ENCODE results near the gene CCDC127.

The CCDC127 gene

DNA sequence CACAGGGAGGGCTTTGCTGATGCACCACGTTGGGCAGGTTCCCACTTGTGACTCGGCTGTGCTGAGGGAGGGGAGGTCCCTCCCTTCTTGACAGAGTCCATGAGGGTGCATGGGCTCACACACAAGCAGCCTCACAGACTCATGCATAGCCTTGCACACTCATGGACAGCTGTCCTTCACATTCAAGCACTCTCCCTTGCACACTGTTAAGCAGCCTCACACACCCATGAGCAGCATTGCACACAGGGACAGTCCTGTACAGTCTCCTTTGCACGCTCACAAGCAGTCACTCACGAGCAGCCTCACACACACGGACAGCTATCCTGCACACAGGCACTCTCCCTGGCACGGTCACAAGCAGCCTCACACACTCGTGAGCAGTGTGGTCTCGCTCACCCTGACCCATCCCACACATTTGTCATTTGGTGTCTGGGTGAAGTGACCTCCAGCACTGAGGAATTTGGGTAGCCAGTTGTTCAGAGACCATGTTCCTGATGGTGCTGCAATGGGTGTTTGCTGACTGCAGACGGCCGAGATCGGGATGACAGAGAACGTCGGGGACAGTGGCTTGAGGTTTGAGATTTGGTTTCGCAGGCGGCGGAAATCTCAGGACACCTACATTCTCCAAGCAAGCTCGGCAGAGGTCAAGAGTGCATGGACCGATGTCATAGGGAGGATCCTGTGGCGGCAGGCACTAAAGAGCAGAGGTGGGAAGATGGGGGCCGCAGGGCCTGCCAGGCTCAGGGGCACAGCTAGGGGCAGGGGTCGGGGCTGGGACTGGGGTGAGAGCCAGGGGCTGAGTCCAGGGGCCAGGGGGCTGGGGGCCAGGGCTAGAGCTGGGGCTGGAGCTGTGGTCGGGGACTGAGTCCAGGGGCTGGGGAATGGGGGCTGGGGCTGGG lies 44.3 kb downstream of the CCDC127 start:
- H3K9me3 ChIP-seq (ENCODE audit: control insufficient read depth, insufficient read depth, low read length): no peaks in the 10 kb centered on the region
- H3K27me3 ChIP-seq (ENCODE audit: control insufficient read depth, insufficient read depth, low read length): no peaks in the 10 kb centered on the region
- H3K4me1 ChIP-seq (ENCODE audit: control insufficient read depth, insufficient read depth, low read length): no peaks in the 10 kb centered on the region
- peaks cover 14% of the 10 kb centered on the region for H3K36me3 ChIP-seq (ENCODE audit: control insufficient read depth, insufficient read depth, low read length)
- H3K9ac ChIP-seq (ENCODE audit: low read depth, low read length): no peak overlapping the region
- no peak overlapping the region for H3K4me3 ChIP-seq (ENCODE audit: low read depth, low read length)

DNA sequence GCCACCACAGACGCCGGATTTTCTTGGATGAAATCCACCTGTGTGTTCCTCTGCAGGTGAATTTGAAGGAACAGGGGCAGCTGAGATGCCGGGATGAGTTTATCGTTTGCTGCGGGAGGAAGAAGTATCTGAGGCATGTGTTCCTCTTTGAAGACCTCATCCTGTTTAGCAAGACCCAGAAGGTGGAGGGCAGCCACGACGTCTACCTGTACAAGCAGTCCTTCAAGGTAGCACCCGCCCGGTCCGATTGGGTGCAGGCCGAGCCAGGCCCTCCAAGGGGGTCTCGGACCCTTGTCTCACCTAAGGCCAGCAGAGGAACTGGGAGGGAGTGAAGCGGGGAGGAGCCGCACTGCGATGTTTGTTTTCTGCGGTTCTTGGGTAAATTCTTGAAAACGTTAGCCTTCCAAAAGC lies 45.1 kb downstream of the CCDC127 start:
- Histone ChIP-seq H3K27me3 (ENCODE audit: control insufficient read depth, insufficient read depth, low read length) (no peaks in the 10 kb centered on the region), H3K4me3 (ENCODE audit: low read depth, low read length) (no peak overlapping the region), H3K36me3 (ENCODE audit: control insufficient read depth, insufficient read depth, low read length) (peaks cover 14% of the 10 kb centered on the region), H3K9ac (ENCODE audit: low read depth, low read length) (no peak overlapping the region), H3K9me3 (ENCODE audit: control insufficient read depth, insufficient read depth, low read length) (no peaks in the 10 kb centered on the region), H3K4me1 (ENCODE audit: control insufficient read depth, insufficient read depth, low read length) (no peaks in the 10 kb centered on the region)

DNA sequence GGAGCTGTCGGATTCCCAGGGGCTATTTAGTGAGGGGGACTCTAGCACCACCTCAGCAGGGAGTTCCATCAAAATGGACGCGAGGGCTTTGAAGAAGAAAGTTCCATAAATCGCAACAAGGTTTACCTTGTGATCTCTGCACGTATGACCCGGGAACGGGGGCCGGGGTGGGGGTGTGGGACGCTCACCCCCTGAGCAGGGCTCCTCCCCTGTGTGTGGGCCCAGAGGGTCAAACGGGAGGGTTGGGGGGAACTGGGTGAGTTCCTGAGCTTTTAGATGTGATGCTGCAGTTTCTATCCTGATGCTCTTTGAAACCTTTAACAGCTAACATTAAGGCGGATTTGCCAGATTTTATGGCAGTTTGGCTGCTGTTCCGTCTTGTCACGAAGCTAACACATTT lies 45.5 kb downstream of the CCDC127 start:
- Histone ChIP-seq H3K9ac (ENCODE audit: low read depth, low read length) (no peak overlapping the region), H3K9me3 (ENCODE audit: control insufficient read depth, insufficient read depth, low read length) (no peaks in the 10 kb centered on the region), H3K4me1 (ENCODE audit: control insufficient read depth, insufficient read depth, low read length) (no peaks in the 10 kb centered on the region), H3K27me3 (ENCODE audit: control insufficient read depth, insufficient read depth, low read length) (no peaks in the 10 kb centered on the region), H3K4me3 (ENCODE audit: low read depth, low read length) (no peak overlapping the region), H3K36me3 (ENCODE audit: control insufficient read depth, insufficient read depth, low read length) (peaks cover 14% of the 10 kb centered on the region)

DNA sequence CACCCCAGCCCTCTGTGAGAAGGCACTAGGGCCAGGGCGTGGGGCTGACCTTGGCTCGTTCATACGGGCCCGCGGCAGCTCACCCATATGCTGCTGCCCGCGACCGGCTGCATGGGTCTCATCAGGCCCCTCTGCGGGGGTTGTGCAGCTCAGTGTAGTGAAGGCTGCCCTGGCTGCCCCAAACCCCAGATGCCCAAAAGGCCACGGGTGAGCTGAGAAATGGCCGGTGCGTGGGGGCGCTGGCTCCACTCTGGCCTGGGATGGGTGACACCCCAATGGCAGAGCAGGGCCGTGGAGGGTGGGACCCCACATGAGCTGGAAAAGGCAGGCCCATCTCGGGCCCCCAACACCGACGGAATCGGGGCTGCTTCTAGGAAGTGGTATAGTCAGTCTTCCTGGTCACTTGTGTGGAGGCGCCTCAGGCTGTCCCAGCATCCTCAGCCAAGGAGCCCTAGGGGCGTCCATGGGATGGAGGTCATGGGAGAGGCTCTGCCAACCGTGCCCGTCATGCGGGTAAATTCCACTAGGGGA lies 46.1 kb downstream of the CCDC127 start:
- H3K4me3 ChIP-seq (ENCODE audit: low read depth, low read length): no peak overlapping the region
- no peaks in the 10 kb centered on the region for H3K27me3 ChIP-seq (ENCODE audit: control insufficient read depth, insufficient read depth, low read length)
- no peak overlapping the region for H3K9ac ChIP-seq (ENCODE audit: low read depth, low read length)
- H3K4me1 ChIP-seq (ENCODE audit: control insufficient read depth, insufficient read depth, low read length): no peaks in the 10 kb centered on the region
- peaks cover 14% of the 10 kb centered on the region for H3K36me3 ChIP-seq (ENCODE audit: control insufficient read depth, insufficient read depth, low read length)
- H3K9me3 ChIP-seq (ENCODE audit: control insufficient read depth, insufficient read depth, low read length): no peaks in the 10 kb centered on the region

DNA sequence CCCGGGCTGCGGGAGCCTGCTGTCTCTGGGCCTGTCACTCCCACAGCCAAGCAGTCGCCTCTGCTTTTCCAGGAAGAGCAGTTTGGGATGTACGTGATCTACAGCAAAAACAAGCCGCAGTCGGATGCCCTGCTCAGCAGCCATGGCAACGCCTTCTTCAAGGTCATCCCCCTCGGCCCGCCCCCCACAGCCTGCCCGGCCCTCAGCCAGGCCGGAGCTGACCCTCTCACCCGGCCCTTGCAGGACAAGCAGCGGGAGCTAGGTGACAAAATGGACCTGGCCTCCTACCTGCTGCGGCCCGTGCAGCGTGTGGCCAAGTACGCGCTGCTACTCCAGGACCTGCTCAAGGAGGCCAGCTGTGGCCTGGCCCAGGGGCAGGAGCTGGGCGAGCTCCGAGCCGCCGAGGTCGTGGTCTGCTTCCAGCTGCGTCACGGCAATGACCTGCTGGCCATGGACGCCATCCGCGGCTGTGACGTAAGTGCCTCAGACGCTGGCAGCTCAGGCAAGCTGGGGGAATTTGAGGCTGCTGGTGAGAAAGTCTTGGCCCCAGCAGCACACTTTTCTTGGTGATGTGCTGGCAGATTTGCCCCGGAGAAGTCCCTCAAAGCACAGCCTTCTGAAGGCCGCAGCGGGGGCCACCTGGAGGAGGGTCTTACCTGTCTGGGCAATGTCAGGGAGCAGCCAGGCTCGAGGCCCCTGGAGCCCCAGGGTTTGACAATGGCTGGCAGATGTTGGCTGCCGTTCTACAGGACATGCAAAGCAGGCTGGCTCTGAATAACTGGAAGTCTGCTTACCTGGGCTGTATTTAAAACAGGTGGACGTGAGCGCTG lies 46.8 kb downstream of the CCDC127 start:
- no peaks in the 10 kb centered on the region for H3K9me3 ChIP-seq (ENCODE audit: control insufficient read depth, insufficient read depth, low read length)
- H3K9ac ChIP-seq (ENCODE audit: low read depth, low read length): no peak overlapping the region
- H3K4me3 ChIP-seq (ENCODE audit: low read depth, low read length): no peak overlapping the region
- no peaks in the 10 kb centered on the region for H3K4me1 ChIP-seq (ENCODE audit: control insufficient read depth, insufficient read depth, low read length)
- H3K27me3 ChIP-seq (ENCODE audit: control insufficient read depth, insufficient read depth, low read length): no peaks in the 10 kb centered on the region
- H3K36me3 ChIP-seq (ENCODE audit: control insufficient read depth, insufficient read depth, low read length): peaks cover 14% of the 10 kb centered on the region

DNA sequence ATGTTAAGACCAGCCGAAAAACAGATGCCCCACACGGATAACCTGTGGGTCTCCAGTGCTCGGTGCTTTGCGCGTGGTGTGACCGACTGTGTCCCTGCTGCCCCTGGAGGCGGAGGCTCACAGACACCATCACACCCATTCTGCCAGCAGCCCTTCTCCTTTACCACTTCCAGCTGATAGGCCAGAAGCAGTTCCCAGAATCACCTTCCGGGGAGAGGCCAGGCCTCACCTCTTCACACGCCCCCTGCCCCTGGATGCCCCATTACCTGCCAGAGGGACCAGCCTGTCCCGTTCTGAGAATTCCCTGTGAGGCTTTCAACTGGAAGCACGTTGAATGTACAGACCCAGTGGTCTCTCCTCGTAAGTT lies 48.2 kb downstream of the CCDC127 start:
- Histone ChIP-seq H3K9me3 (ENCODE audit: control insufficient read depth, insufficient read depth, low read length) (no peaks in the 10 kb centered on the region), H3K4me1 (ENCODE audit: control insufficient read depth, insufficient read depth, low read length) (no peaks in the 10 kb centered on the region), H3K4me3 (ENCODE audit: low read depth, low read length) (no peak overlapping the region), H3K27me3 (ENCODE audit: control insufficient read depth, insufficient read depth, low read length) (no peaks in the 10 kb centered on the region), H3K36me3 (ENCODE audit: control insufficient read depth, insufficient read depth, low read length) (peaks cover 14% of the 10 kb centered on the region), H3K9ac (ENCODE audit: low read depth, low read length) (no peak overlapping the region)

DNA sequence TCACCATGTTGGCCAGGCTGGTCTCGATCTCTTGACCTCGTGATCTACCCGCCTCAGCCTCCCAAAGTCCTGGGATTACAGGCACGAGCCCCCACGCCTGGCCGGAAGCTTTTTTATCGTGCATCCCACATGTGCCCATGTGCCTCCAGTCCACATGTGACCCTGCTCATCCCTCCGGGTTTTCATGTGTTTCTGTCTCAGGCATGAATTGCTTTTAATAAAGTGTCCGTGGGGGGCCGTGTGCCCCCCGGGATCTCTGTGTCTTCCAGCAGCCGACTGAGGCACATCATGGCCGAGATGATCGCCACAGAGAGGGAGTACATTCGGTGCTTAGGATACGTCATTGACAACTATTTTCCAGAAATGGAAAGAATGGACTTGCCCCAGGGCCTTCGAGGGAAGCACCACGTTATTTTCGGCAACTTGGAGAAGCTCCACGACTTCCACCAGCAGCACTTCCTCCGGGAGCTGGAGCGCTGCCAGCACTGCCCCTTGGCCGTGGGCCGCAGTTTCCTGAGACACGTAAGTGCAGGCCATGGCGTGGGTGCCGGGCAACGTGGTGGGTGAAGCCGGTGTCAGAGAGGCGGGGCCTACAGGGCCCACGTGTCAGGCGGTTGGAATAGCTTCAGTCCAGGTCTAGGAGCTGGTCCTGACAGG lies 48.8 kb downstream of the CCDC127 start:
- Histone ChIP-seq H3K9me3 (ENCODE audit: control insufficient read depth, insufficient read depth, low read length) (no peaks in the 10 kb centered on the region), H3K9ac (ENCODE audit: low read depth, low read length) (no peak overlapping the region), H3K27me3 (ENCODE audit: control insufficient read depth, insufficient read depth, low read length) (no peaks in the 10 kb centered on the region), H3K4me3 (ENCODE audit: low read depth, low read length) (no peak overlapping the region), H3K36me3 (ENCODE audit: control insufficient read depth, insufficient read depth, low read length) (peaks cover 14% of the 10 kb centered on the region), H3K4me1 (ENCODE audit: control insufficient read depth, insufficient read depth, low read length) (no peaks in the 10 kb centered on the region)

DNA sequence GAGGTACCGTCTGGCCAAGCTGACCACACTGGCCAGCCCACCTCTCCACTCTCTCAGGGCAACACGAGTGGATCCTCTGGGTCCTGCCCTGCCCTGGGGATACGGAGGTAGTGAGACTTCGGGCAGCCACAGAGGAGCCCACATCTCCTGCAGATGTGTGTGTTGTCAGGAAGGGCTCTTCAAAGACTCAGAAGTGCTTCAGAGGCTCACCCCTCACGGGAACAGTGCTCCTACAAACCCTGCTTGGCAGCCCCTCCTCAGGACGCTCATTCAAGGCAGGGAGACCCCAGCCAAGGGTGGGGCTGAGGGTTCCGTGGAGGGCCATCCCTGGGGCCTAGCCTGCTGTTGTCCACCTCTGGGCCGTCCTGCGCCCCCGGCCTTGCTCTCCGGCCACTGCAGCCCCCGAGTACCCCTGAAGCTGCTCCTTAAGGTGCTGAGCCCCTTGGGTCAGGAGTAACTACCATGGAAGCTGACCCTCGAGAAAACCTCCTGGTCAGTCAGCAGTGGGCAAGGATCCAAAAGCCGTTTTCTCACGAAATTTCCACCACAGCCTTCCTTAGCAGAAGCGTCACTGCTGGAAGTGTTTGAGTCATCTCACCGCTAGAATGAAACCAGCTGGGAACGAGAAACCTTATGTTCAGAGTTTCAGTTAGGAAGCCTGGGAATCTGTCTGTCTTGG lies 49.8 kb downstream of the CCDC127 start:
- H3K4me1 ChIP-seq (ENCODE audit: control insufficient read depth, insufficient read depth, low read length): no peaks in the 10 kb centered on the region
- no peaks in the 10 kb centered on the region for H3K9me3 ChIP-seq (ENCODE audit: control insufficient read depth, insufficient read depth, low read length)
- no peak overlapping the region for H3K4me3 ChIP-seq (ENCODE audit: low read depth, low read length)
- H3K9ac ChIP-seq (ENCODE audit: low read depth, low read length): no peak overlapping the region
- H3K36me3 ChIP-seq (ENCODE audit: control insufficient read depth, insufficient read depth, low read length): peaks cover 11% of the 10 kb centered on the region
- H3K27me3 ChIP-seq (ENCODE audit: control insufficient read depth, insufficient read depth, low read length): no peaks in the 10 kb centered on the region

DNA sequence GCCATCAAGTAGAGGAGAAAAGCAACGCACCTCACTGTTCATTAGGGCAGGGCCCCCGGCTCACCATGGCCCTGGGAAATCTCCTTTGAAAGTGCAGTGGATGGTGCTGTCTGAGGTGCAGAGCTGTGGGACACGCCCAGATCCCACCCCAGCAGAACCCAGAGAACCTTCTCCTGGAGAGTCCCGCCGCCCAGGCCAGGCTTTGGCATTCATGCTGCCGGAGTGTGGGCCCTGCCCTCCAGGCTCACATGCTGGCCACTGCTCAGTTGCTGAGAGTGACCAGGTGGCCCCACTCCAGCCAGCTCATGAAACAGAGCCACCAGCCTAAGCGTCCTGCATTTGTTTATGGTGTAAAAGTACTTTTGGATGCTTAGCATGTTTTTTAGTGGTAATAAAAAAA lies 50.4 kb downstream of the CCDC127 start:
- Histone ChIP-seq H3K27me3 (ENCODE audit: control insufficient read depth, insufficient read depth, low read length) (no peaks in the 10 kb centered on the region), H3K4me1 (ENCODE audit: control insufficient read depth, insufficient read depth, low read length) (no peaks in the 10 kb centered on the region), H3K9me3 (ENCODE audit: control insufficient read depth, insufficient read depth, low read length) (no peaks in the 10 kb centered on the region), H3K4me3 (ENCODE audit: low read depth, low read length) (no peak overlapping the region), H3K9ac (ENCODE audit: low read depth, low read length) (no peak overlapping the region), H3K36me3 (ENCODE audit: control insufficient read depth, insufficient read depth, low read length) (peaks cover 11% of the 10 kb centered on the region)

DNA sequence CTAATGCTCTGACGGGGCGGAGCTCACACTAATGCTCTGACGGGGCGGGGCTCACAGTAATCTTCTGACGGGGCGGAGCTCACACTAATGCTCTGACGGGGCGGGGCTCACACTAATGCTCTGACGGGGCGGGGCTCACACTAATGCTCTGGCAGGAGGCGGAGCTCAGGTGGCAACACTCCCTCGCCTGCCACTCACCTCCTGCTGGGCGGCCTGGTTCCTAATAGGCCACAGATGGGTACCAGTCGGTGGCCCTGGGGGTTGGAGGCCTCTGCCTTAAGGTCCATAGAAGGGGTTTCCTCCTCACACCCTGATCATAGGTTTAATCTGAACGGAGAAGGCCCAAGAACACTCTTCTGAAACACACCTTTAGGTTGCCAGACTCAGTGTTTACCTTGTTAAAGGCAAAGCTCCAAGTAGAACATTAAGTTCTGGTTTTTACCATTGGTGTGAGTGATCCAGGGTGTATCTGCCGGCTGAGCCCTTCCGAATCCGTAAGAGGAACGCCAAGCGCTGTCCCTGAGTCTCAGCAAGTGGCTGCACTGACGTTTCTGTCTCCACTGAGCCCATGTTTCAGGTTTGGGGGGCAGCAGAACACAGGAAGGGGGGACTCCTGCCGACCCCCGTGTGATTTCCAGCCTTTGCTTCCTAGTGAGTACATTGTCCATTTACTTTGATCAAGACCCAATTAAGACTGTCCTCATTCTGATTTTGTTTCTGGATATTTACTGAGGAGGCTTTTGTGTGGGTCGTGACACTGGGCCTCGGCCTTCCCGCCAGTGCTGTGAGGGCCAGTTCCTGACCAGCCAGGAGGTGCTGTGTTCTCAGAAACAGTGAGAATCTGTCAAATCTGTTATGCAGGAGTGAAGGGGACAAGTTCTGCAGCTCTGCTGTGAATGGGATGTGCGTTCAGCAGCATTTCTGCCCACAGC lies 51.2 kb downstream of the CCDC127 start:
- Histone ChIP-seq H3K36me3 (ENCODE audit: control insufficient read depth, insufficient read depth, low read length) (peaks cover 13% of the 10 kb centered on the region), H3K9me3 (ENCODE audit: control insufficient read depth, insufficient read depth, low read length) (no peaks in the 10 kb centered on the region), H3K9ac (ENCODE audit: low read depth, low read length) (no peak overlapping the region), H3K27me3 (ENCODE audit: control insufficient read depth, insufficient read depth, low read length) (no peaks in the 10 kb centered on the region), H3K4me3 (ENCODE audit: low read depth, low read length) (no peak overlapping the region), H3K4me1 (ENCODE audit: control insufficient read depth, insufficient read depth, low read length) (no peaks in the 10 kb centered on the region)

Measured in iPS-15b (cell line).